Posterior vena cava (tissue), 2 donors: ENCODE results near the gene BAZ2A. TPM values are rescaled to one million over a fixed set of nuclear protein-coding genes. Genes with fewer than 3 reads are reported as not detected.
"Not testable (repeated sequence)": the region's sequence is repeated elsewhere in the genome, so short reads cannot be mapped to it uniquely, and the experiment has no call there.

Experiments
- DNase-seq: peaks from one replicate; pipeline ENCODE4 v3.0.0-alpha.2; 2020; ENCODE audit warnings: low spot score
- intact Hi-C, 2 donors: fragments of 100-400 bp; cut with DNase I; formaldehyde crosslinking; loops; one replicate each; pipeline versions ENCODE4 v1.14.1 to v1.14.2; 2022 to 2023
- total RNA-seq, 2 donors: library from RNA; stranded (reverse); fragmentation: NEBNext Ultra II Directional; extraction: Animal tissue kit (Norgen Biotek cat#: 25700); gene quantifications; one replicate each; pipeline ENCODE4 v1.2.1, GENCODE V29; 2021
- donor health status: DM: yes; HTN: yes; CAD: no.
- donor health status: DM: yes; HTN: yes; CAD: no.

BAZ2A gene
- total RNA-seq, 2 donors from 2014 or later = 48.7 to 66.3 TPM

DNA sequence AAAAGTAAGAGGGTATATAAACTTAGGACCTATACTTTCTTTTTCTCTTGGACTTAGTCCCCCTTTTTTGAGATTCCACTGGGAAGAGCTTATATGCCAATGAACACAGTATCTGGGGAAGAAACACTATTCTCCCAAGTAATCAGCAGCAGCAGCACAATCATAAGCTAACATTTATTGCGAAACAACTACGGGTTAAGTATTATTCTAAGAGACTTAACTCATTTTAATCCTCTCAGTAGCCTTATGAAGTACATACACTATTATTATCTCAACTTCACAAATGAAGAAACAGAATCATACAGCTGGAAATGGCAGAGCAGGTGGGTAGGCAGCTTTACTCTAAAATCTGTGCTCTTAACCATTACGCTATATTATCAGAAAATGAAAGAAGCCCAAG lies 27.9 kb downstream of the BAZ2A start:
- DNase-seq = no peak
- intact Hi-C loops = no loop called here

DNA sequence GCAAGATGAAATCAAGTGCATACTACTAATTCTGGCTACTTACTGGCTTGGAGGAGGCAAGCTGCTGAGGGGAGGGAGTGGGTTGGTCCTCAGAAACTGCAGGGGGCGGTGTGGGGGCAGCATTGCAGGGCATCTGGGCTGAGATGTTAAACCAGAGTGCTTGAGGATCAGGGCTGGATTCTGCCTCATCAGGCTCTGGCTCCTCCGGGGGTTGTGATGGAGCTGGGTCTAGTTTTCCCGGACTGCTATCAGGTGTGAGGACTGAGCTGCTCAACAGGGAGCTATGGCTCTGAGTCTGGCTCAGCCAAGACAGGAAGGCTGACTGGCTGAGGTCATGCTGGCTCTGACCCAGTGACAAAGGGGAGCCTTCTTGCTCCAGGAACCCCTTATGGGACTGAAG lies 28.6 kb downstream of the BAZ2A start:
- no peak for DNase-seq
- intact Hi-C loops = no loop called here

GRCh38 chr12:56600753-56601152 lies 29.4 kb downstream of the BAZ2A start:
- intact Hi-C loops = no loop called here
- DNase-seq = no peak

DNA sequence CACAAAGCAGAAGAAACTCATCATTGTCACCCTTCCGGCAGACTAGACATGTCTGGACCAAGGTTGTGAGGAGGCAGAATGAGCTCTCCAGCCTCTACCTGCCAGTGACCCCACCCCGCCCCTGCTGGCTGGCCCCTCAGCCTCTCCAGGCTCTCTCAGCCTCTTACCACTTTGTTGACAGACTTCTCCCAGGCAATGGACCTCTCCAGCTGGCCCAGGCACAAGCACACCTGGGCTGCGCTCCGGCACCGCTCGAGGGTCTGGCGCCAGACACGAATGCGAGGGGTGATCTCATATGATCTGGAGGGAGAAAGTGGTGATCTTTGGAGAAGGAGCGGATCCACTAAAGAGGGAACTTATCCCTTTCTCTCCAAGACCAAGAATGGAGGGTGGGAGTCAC lies 30.3 kb downstream of the BAZ2A start:
- DNase-seq = no peak
- intact Hi-C loops = no loop called here

GRCh38 chr12:56599041-56599440 lies 31.1 kb downstream of the BAZ2A start:
- no peak for DNase-seq
- intact Hi-C loops = no loop called here

GRCh38 chr12:56596815-56597214 lies 33.3 kb downstream of the BAZ2A start:
- DNase-seq = no peak
- intact Hi-C loops = no loop called here

- DNase-seq = peak; percentile 82
- intact Hi-C loops = no loop called here
Observed at GRCh38 chr12:56593909-56594621, 36.1 kb downstream of the BAZ2A start.

DNA sequence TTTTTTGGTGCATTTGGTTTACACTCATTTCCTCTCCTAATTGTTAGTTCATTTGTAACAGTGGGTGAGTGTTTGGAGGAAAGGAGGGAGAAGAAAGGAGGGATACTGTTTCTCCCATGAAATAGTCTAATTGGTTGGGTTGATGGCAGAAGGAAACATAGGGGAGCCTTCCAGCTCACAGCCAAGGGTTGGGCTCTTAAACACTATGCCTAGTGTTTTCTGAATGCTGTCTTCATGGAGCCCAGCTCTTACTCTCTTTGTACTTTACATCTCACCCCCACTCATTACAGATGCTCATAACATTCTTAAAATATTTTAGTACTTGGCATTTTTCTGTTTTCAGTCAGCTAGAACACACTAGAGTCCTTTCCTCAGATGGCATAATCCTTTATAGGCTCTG lies 38.2 kb downstream of the BAZ2A start:
- intact Hi-C loops = no loop called here
- DNase-seq = no peak

DNA sequence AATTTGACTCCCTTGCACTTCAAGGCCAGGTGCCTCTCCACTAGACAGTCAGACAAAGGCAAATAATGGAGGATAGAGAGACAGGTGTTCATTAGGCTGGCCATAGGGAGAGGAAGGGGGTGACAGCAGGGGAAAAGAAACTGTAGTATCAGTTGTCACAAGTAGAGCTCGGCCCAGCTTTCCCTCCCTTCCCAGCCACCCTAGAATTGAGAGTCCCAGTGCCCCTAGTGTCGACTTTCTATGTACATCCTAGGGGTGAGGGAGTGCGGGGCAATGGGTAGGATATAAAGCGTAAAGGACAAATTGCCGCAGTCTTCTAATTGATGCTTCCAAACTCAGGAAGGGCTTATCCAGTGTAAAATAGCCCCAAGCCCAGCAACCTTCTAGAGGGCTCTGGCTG lies 39.0 kb downstream of the BAZ2A start:
- DNase-seq = peak; percentile 57
- intact Hi-C loops = no loop called here

DNA sequence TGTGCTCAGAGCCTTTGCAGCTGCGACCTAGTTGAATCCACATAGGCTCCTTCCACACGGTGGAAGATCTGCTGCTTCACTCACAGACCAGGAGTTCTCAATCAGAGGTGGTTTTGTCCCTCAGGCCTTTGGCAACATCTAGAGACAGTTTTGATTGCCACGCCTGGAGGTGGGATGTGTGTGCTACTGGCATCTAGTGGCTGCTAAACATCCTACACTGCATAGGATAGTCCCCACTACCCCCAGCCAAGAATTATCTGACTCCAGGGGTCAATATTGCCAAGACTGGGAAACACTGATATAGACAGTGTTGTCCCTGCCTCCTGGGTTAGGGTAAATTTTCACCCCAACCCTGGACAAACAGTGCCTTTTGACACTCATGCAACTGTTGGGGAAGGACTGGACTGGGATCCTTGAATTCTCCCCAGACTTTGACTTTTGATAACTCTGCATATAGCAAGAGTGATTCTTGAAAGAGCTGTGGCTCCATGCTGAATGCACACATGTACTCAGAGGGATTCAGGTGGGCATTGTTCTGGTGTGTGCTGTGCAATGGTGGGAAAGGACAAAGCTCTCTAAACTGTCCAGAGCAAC lies 39.8 kb downstream of the BAZ2A start:
- intact Hi-C loops = no loop called here
- DNase-seq = peak; percentile 23

DNA sequence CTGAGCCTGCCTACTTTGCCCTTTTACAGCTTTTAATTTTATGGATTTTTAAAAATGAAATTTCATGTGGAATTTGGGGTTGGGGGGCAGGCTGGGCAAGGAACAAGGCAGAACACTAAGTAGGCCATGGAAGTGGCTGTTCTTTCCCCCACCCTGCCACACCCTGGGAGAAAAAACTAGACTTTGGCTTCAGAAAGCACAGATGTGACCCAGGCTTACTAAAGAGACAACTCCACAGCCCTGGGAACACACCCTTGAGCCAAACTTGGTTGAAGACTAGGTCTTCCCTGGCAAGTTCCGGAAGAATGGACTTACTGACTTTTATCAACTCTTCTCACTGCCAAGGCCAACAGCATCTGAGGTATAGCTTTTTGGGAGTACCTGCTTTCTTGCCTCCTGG lies 40.3 kb downstream of the BAZ2A start:
- intact Hi-C loops = no loop called here
- peak; percentile 3 for DNase-seq

DNA sequence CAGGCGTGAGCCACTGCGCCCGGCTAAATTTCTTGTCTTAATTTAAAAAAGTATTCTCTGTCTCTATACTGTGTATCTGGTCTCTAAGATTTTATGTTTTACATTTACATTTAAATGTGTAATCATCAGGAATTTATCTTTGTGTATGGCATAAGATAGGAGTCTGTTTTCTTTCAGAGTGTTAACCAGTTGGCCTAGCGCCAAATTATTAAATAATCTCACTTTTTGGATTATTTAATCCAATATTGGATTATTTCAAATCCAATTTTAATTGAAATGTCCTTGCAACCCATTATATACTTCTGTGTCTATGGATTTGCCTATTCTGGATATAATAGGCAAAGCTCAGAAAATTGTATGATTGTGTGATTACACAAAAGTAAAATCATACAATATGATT lies 45.0 kb downstream of the BAZ2A start:
- DNase-seq = no peak
- intact Hi-C loops = no loop called here

DNA sequence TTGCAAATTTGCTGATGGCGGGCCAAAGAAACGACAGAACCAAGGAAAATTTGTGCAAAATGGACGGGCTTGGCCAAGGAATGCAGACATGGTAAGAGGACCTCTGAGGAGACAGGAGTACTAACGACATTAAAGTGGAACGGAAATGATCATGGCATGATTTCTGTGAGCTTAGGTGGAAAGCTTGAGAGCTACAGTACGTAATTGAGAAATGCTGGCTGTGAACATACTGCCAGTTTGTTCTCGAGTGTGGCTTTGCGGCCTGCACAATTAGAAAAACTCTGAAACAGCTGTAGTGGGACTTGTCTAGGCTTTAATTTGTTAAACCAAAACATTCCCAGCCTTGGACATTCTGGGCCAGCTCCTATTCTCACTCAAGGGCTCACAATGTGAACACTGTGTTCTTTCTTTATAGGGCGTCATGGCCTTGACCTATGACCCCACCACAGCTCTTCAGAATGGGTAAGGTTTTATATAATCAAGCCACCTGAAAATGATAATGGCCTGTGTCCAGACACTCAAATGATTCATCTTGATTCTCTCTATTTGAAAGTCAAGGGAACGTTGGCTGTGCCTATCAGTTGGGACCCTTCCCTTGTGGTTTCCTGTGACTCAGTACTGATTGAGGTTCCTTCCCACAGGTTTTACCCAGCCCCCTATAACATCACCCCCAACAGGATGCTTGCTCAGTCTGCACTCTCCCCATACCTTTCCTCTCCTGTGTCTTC lies 48.5 kb downstream of the BAZ2A start:
- intact Hi-C loops = no loop called here
- peak; percentile 3 for DNase-seq

DNA sequence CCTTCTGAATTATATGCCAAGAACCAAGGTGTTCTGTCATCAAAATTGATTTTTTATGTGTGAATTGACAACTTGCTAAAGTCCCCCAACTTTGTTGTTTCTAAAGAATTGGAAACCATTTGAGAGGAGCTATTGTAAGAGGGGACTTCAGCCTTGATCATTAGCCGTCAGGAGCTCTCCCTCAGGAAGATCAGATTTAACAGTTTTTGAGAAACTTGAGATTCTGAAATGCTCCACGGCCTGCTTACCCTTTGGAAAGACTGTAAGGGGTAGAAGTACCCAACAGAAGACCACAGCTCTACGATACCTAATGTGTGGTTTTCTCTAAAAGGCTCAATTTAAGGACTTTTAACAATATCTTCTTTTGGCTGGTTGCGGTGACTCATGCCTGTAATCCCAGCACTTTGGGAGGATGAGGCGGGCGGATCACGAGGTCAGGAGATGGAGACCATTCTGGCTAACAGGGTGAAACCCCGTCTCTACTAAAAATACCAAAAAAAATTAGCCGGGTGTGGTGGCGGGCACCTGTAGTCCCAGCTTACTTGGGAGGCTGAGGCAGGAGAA lies 51.1 kb downstream of the BAZ2A start:
- intact Hi-C loops = no loop called here
- peak; percentile 12 for DNase-seq

DNA sequence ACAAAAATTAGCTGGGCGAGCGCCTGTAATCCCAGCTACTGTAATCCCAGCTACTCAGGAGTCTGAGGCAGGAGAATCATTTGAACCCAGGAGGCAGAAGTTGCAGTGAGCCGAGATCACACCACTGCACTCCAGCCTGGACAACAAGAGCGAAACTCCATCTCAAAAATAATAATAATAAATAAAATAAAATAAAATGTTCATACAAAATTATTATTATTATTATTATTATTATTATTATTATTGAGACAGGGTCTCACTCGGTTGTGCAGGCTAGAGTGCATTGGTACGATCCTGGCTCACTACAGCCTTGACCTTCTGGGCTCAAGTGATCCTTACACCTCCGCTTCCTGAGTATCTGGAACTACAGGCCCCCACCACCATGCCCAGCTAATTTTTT lies 52.9 kb downstream of the BAZ2A start:
- peak; percentile 12 for DNase-seq
- intact Hi-C loops = not testable (repeated sequence)

DNA sequence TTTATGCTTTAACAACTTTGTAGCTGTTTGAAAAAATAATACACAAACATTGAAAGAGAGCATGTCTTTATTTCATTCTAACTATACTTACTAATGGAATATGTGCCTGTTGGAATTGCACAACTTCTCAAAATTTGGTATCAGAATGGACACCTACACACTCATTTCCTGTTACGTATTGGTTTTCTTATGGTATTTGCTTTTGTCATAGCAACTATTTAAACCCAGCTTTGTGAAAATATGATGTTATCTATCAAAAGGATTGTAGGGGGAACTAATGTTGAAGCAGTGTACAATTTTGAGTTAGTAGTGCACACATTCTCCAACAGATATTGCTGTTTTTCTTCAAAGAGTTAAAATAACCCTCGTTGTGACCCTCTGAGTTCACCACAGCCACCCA lies 55.9 kb downstream of the BAZ2A start:
- intact Hi-C loops = loop anchor here (2.0 to 5.0 kb wide), 2 partner anchors 57 to 63 kb away; no protein-coding TSS in a partner anchor

DNA sequence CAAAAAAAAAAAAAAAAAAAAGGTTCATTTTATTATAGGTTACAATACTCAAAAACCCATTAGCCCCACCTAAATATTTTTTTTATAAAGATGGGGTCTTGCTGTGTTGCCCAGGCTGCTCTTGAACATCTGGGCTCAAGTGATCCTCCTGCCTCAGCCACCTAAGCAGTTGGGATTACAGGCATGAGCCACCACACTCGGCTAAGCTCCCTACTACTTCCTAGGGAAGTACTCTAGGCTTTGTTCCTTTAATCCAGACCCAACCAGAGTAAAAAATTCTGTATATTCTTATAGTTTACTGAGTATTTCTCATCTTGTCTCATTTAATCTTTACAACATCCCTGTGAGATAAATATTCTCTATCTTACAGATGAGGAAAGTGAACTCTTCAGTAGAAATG lies 57.8 kb downstream of the BAZ2A start:
- DNase-seq = no peak
- intact Hi-C loops = loop anchor here in 1 of 2 donors (5.0 kb wide), 1 partner anchor 55 kb away; no protein-coding TSS in a partner anchor

More for the DNA sequence above, 55.9 kb downstream of the BAZ2A start:
- DNase-seq = no peak

GRCh38 chr12:56571121-56571520 lies 59.0 kb downstream of the BAZ2A start:
- DNase-seq = peak; percentile 53
- intact Hi-C loops = loop anchor here in 1 of 2 donors (5.0 kb wide), 1 partner anchor 54 kb away; no protein-coding TSS in a partner anchor

GRCh38 chr12:56568146-56568545 lies 62.0 kb downstream of the BAZ2A start:
- DNase-seq = no peak
- intact Hi-C loops = no loop called here

DNA sequence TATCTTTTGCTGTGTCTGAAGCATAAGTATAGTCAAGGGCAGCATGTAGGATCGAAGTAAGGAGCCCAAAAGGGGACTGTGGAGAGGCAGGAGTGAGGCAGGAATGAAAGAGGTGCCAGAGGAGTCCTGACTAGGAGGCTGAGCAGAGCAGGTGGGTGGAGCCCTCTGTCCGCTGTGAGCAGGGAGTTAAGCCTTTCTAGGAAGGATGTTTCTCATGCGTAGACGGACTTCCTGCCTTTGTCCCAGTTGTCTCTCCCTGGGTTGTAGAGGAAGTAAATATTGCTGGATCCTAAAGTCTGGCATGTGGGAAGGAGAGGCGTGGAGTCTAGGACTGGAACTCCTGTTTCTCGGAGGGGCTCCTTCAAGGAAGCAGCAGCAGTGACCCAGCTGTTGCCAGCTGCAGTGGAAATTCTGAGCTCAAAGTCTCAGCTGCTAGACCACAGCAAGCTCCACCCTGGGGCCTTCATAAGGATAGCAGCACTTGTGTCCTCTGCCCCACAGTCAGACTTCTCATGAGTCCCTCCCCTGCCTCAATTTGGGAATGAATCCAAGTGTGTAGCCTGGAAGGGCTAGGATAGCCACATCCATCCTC lies 64.5 kb downstream of the BAZ2A start:
- peak; percentile 91 for DNase-seq
- intact Hi-C loops = no loop called here
